Inflammatory macrophage treated with lipopolysaccharide for 1 hour (primary cell): ENCODE data around the gene PRAMEF13.
"Not testable (repeated sequence)": the region's sequence is repeated elsewhere in the genome, so short reads cannot be mapped to it uniquely, and the experiment has no call there.

ENCODE experiments used
- DNase-seq, 2 donors: peaks; one replicate each; pipeline ENCODE4 v3.0.0-alpha.2; 2020 to 2022

The PRAMEF13 gene, protein sequence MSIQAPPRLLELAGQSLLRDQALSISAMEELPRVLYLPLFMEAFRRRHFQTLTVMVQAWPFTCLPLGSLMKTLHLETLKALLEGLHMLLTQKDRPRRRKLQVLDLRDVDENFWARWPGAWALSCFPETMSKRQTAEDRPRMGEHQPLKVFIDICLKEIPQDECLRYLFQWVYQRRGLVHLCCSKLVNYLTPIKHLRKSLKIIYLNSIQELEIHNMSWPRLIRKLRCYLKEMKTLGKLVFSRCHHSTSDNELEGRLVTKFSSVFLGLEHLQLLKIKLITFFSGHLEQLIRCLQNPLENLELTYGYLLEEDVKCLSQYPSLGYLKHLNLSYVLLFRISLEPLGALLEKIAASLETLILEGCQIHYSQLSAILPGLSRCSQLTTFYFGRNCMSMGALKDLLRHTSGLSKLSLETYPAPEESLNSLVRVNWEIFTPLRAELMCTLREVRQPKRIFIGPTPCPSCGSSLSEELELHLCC

DNA sequence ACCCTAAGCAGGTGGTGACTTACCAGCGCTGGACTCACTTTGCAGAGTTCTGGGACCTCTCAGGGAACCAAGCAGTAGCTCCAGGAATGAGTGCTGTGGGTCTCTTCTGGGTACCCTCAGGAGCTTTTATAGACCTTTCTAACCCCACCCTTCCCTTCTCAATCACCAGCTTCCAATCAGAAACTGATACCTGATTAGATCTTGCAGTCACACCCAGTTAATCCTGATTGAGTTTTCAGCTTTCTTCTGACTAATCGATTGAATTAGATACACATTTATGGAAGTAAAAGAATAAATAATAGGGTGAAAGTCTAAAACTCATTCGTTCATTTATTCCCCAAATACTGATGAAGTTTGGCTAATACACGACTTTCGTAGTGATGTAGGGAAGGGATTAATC, at the start of gene PRAMEF13:
PRAMEF13 (minus strand) TSS at position 101 of the 400 bp plus-strand sequence. CDS start 1,820 bp downstream, outside the sequence.
- DNase-seq, result not testable (repeated sequence)

DNA sequence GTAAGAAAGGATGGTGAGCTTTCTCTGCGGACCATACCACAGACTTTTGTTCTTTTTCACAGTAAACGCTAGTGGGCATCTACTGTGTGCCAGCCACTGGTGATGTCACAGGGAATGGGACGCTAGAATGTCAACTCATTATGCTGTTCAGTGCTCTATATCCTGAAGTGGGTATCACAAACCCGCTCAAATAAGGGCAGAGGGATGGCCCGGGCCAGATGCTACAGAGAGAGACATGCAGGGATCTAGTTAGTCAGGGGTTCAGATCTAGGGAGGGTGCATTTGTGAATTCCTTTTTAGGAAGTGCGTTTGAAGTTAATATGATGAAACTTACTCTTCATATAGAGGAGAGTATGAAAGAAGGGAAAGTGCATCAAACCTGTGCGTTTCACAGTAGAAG, 45.9 kb upstream of the PRAMEF13 start:
- not testable (repeated sequence) for DNase-seq

DNA sequence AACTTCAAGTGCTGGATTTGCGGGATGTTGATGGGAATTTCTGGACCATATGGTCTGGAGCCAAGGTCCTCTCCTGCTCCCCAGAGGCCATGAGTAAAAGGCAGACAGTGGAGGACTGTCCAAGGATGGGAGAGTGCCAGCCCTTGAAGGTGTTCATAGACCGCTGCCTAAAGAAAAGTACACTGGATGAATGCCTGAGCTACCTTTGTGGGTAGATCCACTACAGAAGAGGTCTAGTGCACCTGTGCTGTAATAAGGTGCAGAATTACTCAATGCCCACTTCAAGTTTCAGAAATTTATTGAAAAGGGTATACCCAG, 45.3 kb upstream of the PRAMEF13 start:
- not testable (repeated sequence) for DNase-seq

DNA sequence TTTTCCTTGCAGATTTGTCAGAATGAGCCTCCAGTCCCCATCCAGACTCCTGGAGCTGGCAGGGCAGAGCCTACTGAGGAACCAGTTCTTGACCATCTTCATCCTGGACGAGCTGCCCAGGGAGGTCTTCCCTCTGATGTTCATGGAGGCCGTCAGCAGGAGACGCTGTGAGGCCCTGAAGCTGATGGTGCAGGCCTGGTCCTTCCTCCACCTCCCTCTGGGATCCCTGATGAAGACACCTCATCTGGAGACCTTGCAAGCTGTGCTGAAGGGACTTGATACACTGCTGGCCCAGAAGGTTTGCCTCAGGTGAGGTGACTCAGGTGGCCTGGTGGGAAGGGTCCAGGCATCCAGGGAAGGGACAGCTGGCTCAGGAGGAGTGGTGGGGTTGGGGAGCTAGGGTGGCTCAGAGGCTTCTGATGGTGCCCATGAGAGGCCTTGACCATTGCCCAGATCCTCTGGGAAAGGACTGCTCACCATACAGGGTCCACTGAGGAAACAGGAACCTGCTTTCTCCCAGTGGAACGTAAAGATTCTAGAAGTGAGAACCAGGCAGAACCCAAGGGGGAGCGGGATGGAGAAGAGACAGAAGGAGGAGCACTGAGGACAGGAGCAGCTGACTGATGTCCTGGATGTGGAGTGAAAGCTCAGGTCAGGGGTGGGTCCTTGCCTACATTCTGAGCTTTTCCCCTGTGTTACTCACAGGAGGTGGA, 44.8 kb upstream of the PRAMEF13 start:
- DNase-seq, result not testable (repeated sequence)

DNA sequence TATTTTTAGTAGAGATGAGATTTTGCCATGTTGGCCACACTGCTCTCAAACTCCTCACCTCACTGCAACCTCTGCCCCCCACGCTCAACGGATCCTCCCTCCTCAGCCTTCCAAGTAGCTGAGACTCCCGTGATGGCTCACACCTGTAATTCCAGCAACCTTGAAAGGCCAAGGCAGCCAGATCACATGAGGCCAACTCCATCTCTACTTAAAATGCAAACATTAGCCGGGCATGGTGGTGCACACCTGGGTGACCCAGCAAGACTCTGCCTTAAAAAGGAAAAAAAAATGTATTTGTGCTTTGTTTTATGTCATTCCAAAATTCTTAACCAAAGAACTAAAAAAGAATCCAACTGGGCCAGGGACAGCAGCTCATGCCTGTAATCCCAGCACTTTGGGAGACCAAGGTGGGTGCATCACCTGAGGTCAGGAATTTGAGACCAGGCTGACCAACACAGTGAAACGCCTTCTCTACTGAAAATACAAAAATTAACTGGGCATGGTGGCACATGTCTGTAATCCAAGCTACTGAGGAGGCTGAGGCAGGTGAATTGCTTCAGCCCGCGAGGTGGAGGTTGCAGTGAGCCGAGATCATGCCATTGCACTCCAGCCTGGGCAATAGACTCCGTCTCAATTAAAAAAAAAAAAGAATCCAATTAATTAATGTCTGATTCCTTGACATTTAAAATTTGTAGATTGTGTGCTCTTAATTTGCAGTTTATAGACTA, 42.5 kb upstream of the PRAMEF13 start:
- DNase-seq, result not testable (repeated sequence)

DNA sequence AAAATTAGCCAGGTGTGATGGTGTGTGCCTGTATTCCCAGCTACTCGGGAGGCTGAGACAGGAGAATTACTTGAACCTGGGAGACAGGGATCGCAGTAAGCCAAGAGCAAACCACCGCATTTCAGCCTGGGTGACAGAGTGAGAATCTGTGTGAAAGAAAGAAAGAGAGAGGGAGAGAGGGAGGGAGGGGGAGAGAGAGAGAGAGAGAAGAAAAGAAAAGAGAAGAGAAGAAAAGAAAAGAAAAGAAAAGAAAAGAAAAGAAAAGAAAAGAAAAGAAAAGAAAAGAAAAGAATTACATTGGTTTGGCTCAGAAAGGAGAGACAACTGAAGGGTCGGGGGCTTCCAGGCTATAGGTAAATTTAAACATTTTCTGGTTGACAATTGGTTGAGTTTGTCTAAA, 38.4 kb upstream of the PRAMEF13 start:
- not testable (repeated sequence) for DNase-seq

DNA sequence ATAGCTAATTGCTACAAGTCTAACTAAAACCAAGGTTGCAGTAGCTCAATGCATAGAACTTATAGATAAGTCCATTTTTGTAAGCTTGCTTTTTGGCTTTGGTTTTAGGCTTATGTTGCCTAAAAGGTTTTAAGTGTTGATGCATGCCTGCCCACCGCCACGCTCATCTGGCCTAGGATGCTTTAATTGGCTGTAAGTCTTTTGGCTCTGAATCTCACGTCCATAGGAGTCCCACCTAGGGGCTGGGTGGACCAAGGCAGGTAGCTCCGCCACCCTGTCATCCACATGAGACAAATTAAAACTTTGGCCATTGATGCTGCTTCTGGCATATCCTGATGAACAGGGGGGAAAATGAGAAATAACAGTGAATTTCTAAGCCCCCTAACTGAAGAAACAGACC, 36.4 kb upstream of the PRAMEF13 start:
- DNase-seq, result not testable (repeated sequence)

DNA sequence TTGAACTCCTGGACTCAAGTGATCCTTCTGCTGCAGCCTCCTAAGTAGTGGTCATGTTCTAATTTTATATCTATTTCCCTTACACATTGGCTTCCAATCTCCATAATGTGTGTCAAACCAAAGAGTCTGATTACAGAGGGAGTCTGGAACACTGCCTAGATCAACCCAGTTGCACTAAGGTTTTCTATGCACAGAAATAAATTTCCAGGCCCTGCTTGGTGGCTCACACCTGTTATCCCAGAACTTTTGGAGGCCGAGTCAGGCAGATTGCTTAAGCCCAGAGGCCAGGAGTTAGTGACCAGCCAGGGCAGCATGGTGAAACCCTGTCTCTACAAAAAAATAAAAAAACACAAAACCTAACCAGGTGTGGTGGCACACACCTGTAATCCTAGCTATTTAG, 32.8 kb upstream of the PRAMEF13 start:
- not testable (repeated sequence) for DNase-seq

DNA sequence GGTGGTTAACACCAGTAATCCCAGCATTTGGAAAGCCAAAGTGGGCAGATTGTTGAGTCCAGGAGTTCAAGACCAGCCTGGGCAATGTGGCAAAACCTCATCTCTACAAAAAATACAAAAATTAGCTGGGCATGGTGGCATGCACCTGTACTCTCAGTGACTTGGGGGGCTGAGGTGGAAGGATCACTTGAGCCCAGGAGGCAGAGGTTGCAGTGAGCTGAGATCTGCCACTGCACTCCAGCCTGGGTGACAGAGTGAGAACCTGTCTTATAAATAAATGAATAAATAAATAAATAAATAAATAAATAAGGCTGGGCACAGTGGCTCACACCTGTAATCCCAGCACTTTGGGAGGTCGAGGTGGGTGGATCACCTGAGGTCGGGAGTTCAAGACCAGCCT, 30.8 kb upstream of the PRAMEF13 start:
- DNase-seq, result not testable (repeated sequence)

DNA sequence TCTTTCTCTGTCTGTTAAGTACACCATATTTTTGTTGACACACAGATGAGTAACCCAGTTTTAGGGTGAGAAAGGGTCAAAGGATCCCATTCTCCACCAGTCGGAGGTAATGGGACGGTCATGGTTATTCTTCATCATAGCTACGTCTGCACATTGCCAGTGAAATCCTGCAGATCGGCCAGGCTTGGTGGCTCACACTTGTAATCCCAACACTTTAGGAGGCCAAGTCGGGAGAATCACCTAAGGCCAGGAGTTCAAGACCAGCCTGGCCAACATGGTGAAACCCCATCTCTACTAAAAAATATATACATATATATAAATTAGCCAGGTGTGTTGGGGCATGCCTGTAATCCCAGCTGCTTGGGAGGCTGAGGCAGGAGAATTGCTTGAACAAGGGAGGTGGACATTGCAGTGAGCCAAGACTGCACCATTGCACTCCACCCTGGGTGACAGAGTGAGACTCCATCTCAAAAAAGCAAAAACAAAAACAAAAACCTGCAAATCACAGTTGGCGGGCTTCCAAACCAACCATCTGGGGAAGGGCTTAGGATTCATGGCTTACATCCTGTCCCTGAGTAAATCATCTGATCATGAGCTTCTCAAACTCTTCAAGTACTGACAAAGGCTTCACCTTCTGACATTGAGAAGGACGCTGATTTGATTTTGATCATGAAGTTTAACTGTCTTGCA, 30.0 kb upstream of the PRAMEF13 start:
- not testable (repeated sequence) for DNase-seq

DNA sequence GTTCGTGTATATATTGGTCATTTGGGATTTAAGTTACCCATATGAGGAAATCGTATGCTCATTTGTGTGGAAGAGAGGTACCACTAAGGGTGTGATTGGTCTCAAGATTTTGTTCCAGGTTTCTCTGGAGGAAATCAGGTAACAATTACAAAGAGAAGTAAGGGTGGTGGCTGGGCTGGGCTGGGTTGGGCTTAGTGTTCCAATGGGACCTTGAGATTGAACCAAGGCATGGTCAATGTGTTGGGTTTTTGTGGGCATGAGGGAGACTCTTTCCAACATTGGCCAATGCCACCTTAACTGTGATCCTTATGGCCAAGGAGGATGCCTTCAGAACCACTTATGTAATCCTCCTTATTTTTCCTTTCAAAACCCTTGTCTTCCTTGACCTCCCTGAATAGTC, 29.4 kb upstream of the PRAMEF13 start:
- DNase-seq, result not testable (repeated sequence)

DNA sequence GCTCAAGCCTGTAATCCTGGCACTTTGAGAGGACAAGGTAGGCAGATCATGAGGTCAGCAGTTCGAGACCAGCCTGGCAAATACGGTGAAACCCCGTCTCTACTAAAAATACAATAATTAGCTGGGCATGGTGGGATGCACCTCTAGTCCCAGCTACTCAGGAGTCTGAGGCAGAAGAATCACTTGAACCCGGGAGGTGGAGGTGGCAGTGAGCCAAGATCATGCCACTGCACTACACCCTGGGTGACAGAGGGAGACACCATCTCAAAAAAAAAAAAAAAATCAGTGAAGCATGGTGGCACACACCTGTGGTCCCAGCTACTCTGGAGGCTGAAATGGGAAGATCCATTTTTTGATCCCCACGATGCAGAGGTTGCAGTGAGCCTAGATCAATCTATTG, 28.9 kb upstream of the PRAMEF13 start:
- not testable (repeated sequence) for DNase-seq

DNA sequence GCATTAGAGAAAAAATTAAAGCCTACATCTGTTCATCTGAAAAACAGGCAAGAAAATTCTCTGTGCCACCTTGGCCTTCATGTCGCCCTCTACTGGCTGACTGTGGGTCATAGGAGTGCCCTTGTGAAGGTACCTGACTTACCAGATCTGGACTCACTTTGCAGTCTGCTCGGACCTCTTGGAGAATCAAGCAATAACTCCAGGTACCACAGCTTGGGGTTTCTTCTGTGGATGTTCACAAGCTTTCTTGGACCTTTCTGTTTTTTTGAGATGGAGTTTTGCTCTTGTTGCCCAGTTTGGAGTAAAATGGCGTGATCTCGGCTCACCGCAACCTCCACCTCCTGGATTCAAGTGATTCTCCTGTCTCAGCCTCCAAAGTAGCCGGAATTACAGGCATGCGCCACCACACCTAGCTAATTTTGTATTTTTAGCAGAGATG, 27.2 kb upstream of the PRAMEF13 start:
- peak; percentile 5 to 44 for DNase-seq

DNA sequence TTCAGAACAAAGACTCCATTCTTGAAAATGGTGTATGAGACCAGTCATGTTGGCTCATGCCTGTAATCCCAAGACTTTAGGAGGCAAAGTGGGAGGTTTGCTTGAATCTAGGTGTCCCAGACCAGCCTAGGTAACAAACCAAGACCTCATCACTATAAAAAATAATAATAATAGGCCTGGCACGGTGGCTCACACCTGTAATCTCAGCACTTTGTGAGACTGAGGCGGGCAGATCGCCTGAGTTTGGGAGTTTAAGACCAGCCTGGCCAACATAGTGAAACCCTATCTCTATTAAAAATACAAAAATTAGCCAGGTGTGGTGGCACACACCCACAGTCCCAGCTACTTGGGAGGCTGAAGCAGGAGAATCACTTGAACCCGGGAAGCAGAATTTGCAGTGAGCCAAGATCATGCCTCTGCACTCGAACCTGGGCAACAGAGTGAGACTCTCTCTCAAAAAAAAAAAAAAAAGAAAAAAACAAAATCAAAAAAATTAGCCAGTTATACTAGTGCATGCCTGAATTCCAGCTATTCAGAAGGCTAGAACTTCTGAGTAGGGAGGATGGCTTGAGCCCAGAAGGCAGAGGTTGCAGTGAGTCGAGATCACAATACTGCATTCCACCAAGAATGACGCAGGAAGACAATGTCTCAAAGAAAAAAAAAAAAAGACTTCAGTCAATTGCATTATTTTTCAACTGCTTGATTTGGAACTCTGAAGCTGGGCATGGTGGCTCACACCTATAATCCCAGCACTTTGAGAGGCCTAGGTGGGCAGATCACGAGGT, 26.3 kb upstream of the PRAMEF13 start:
- DNase-seq, result not testable (repeated sequence)

DNA sequence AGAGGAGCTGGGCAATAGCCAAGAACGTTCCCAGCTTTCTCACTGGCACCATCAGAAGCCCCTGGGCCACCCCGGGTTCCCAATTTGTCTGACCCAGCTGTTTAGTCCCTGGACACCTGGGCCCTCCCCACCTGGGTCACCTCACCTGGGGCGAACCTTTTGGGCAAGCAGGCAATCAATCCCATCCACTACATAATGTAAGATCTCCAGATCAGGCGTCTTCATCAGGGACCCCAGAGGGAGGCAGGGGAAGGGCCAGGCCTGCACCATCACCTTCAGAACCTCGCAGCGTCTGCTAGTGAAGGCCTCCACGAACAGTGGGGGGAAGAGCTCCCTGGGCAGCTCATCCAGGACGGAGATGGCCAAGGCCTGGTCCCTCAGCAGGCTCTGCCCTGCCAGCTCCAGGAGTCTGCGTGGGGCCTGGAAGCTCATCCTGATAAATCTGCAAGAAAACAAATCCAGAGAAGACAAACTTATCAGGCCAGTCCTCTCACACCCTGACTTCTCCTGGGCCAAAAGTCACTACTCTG, 24.5 kb upstream of the PRAMEF13 start, which contains the start of gene PRAMEF18:
PRAMEF18 (minus strand) TSS at position 480 of the 530 bp plus-strand sequence; CDS start at position 432, 48 bp downstream.
- DNase-seq, result not testable (repeated sequence)

DNA sequence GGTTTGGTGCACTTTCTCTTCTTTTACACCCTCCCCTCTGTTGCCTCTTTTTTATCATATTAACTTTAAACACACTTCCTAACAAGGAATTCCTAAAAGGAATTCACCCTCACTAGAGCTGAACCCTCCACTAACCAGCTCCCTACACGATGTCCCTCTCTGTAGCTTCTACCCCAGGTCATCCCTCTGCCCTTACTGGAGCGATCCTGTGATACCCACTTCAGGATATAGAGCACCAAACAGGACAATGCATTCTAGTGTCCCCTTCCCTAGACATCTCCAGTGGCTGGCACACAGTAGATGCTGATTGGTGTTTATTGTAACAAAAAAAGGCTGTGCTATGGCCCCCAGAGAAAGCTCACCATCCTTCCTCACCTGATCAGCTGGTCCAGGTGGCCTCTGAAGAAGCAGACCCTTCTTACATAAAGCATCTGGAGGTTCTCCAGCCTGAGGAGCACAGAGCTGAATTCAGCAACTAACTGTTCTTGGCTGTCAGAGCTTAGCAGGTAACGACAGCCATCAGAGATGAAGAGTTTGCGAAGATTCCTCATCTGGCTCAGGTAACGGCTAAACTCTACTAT, 23.4 kb upstream of the PRAMEF13 start:
- no peak for DNase-seq

DNA sequence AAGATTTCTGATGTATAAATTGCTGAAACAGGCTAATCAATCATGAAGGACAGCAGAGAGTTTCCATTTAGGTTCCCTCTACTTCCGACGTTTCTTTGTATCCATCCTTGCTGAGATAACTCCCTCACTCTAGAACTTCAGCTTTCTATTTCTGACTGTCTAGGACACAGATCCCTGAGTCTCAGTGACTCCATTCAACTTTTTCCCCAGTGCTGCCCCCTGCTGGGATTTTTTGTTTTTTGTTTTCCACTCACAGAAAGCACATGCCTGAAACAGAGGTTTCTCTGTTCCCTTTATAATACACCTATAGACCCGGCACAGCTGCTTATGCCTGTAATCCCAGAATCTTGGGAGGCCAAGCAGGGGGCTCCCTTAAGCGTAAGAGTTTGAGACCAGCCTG, 21.6 kb upstream of the PRAMEF13 start:
- not testable (repeated sequence) for DNase-seq

DNA sequence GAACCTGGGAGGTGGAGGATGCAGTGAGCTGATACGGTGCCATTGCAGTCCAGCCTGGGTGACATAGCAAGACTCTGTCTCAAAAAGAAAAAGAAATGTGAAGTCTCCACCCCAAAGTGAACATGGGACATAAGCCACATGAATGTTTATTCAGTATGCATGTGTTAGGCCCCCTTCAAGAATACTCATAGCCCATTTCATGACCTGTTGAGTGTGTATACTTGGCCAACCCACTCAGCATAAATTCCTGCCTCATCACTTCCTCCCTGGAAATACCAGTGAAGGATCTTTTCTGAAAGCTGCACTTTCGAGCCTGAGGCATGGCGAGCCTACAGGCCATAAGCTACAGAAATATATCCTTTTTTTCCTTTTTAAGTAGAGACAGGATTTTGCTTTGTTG, 18.0 kb upstream of the PRAMEF13 start:
- not testable (repeated sequence) for DNase-seq

DNA sequence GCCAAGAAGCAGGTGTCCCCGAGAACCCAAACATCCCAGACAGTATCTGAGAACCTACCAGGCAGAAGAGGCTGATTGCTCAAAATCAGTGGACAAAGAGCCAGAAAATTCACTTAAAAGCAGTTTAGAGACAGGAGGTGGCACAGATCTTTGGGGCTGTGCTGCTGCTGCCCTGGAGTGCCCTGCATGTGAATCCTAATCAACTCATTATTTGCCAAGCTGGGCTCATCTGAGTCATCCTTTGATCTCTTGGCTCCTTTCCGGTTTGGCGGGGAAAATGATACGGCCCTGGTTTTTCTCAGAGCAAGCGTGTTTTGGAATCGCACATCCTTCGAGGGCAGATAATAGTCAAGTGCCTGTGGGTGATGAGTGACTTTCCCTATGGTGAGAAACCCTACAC, 15.4 kb upstream of the PRAMEF13 start:
- not testable (repeated sequence) for DNase-seq

DNA sequence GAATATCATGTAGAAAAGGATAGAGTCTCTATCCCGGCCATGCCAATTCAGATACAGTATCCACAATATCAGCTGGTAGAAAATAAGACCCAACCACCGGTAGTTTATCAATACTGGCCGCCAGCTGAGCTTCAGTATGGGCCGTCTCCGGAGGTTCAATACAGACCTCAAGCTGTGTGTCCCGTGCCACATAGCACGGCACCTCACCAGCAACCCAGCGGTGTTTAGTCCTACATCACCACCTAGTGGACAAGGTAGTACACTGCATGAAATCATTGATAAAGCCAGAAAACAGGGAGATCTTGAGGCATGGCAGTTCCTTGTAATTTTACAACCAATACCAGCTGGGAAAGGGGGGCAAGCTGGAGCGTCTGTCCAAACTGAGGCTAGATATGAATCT, 7.5 kb upstream of the PRAMEF13 start:
- DNase-seq, result not testable (repeated sequence)

DNA sequence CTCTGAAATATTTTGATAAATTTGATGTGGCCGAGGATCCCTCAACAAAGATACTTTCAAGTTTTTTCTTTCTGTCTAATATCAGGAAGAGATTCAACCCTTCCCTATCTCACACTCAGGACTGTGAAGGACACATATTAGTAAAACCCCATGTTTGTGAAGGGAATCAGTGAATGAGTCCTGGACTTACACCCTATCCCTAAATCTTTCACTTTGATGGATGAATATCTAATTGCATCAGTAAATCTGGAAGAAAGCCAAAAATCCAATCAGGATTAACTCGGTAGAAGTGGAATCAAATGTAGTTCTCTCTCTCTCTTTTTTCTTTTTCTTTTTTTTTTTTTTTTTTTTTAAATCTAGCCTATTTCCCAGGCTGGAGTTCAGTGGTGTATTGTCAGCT, 29.7 kb downstream of the PRAMEF13 start, which contains the start of gene PRAMEF9:
PRAMEF9 (plus strand) TSS at position 301 of the 400 bp plus-strand sequence. CDS start 3,433 bp downstream, outside the sequence.
- DNase-seq, result not testable (repeated sequence)
